Measurements from ENCODE around the gene DNAJC10. TPM values are rescaled to one million over a fixed set of nuclear protein-coding genes. Genes with fewer than 3 reads are reported as not detected.

The DNAJC10 gene
- total RNA-seq, 1 donor from 2014 or later: 157 TPM

GRCh38 chr2:182713601-182714000, 2.5 kb upstream of the DNAJC10 start:
- Mint-ChIP-seq H3K9me3 (ENCODE audit: unreplicated experiment) (no peaks in the 10 kb centered on the region), H3K27ac (ENCODE audit: unreplicated experiment) (no peak overlapping the region), H3K4me1 (ENCODE audit: unreplicated experiment) (peaks cover 2% of the 10 kb centered on the region), H3K4me3 (ENCODE audit: unreplicated experiment) (no peak overlapping the region), H3K36me3 (ENCODE audit: unreplicated experiment) (no peaks in the 10 kb centered on the region), H3K27me3 (ENCODE audit: unreplicated experiment) (no peaks in the 10 kb centered on the region)
- DNase-seq (ENCODE audit: extremely low spot score, unreplicated experiment): no peak
- no peak for TF ChIP-seq CTCF (IDR thresholded peaks at IDR 0.05)

- Mint-ChIP-seq H3K27me3 (ENCODE audit: unreplicated experiment) (no peaks in the 10 kb centered on the region), H3K36me3 (ENCODE audit: unreplicated experiment) (no peaks in the 10 kb centered on the region), H3K4me1 (ENCODE audit: unreplicated experiment) (peaks cover 2% of the 10 kb centered on the region), H3K9me3 (ENCODE audit: unreplicated experiment) (no peaks in the 10 kb centered on the region), H3K27ac (ENCODE audit: unreplicated experiment) (no peak overlapping the region), H3K4me3 (ENCODE audit: unreplicated experiment) (no peak overlapping the region)
- DNase-seq (ENCODE audit: extremely low spot score, unreplicated experiment): no peak
- no peak for TF ChIP-seq CTCF (IDR thresholded peaks at IDR 0.05)
These were observed 751 bp upstream of the DNAJC10 start for GRCh38 chr2:182715121-182715891.

DNA sequence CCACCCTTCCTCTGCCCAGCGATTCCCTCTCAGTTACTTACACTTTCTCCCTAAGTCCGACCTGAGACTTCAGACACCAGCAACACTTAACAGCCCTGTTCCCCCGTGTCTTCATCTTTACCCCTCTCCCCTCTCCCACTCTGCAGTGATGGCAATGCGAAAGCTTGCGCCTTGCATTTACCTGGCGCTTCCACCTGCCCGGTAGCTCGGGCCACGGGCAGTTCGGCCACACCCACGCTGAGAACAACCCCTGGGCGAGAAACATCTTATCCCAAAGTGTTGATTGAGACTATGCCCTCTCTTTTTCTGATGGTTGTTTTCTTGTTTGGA, 558 bp downstream of the DNAJC10 start:
- TF ChIP-seq CTCF (IDR thresholded peaks at IDR 0.05): no peak
- no peak for DNase-seq (ENCODE audit: extremely low spot score, unreplicated experiment)
- Mint-ChIP-seq H3K9me3 (ENCODE audit: unreplicated experiment) (no peaks in the 10 kb centered on the region), H3K27ac (ENCODE audit: unreplicated experiment) (no peak overlapping the region), H3K4me3 (ENCODE audit: unreplicated experiment) (no peak overlapping the region), H3K27me3 (ENCODE audit: unreplicated experiment) (no peaks in the 10 kb centered on the region), H3K36me3 (ENCODE audit: unreplicated experiment) (peaks cover 2% of the 10 kb centered on the region), H3K4me1 (ENCODE audit: unreplicated experiment) (peaks cover 2% of the 10 kb centered on the region)

DNA sequence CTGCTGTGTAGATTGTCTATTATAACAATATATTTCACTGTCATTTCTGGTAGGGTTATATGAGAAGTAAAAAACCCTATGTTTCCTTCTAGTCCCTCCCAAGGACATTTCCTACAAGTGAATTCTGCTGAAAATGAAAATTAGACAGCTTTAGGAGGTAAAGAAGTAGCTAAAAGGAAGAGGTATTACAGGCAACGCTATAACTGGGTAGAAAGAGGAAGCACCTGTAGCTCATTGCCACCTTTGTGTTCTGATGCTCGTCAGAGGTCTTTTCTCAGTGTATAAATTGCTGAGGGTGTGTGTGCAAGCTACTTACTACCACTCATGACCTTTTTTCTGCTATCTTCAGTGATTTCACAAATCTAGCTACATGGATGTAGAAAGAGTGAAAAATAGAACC, 1.4 kb downstream of the DNAJC10 start:
- H3K36me3 Mint-ChIP-seq (ENCODE audit: unreplicated experiment): peaks cover 2% of the 10 kb centered on the region
- H3K4me3 Mint-ChIP-seq (ENCODE audit: unreplicated experiment): no peak overlapping the region
- TF ChIP-seq CTCF (IDR thresholded peaks at IDR 0.05): no peak
- no peak overlapping the region for H3K27ac Mint-ChIP-seq (ENCODE audit: unreplicated experiment)
- peaks cover 2% of the 10 kb centered on the region for H3K4me1 Mint-ChIP-seq (ENCODE audit: unreplicated experiment)
- no peak for DNase-seq (ENCODE audit: extremely low spot score, unreplicated experiment)
- no peaks in the 10 kb centered on the region for H3K9me3 Mint-ChIP-seq (ENCODE audit: unreplicated experiment)
- H3K27me3 Mint-ChIP-seq (ENCODE audit: unreplicated experiment): no peaks in the 10 kb centered on the region

GRCh38 chr2:182717816-182718215, 1.8 kb downstream of the DNAJC10 start:
- TF ChIP-seq CTCF (IDR thresholded peaks at IDR 0.05): no peak
- Mint-ChIP-seq H3K27ac (ENCODE audit: unreplicated experiment) (no peak overlapping the region), H3K4me3 (ENCODE audit: unreplicated experiment) (no peak overlapping the region), H3K36me3 (ENCODE audit: unreplicated experiment) (peaks cover 2% of the 10 kb centered on the region), H3K27me3 (ENCODE audit: unreplicated experiment) (no peaks in the 10 kb centered on the region), H3K9me3 (ENCODE audit: unreplicated experiment) (no peaks in the 10 kb centered on the region), H3K4me1 (ENCODE audit: unreplicated experiment) (peaks cover 2% of the 10 kb centered on the region)
- DNase-seq (ENCODE audit: extremely low spot score, unreplicated experiment): no peak

Data from osteocyte (in vitro differentiated cells).